ENCODE data around the gene ADRA2B. TPM values are rescaled to one million over a fixed set of nuclear protein-coding genes. Genes with fewer than 3 reads are reported as not detected.

The ADRA2B gene
- total RNA-seq, 2 experiments from 2014 or later: 0.29 to 0.34 TPM

- no peaks in the 10 kb centered on the region for H3K9me3 Mint-ChIP-seq
- H3K27ac Mint-ChIP-seq: no peak overlapping the region
- DNase-seq (no peak), ATAC-seq (no peak)
- H3K4me1 Mint-ChIP-seq (ENCODE audit: low read depth): peaks cover 95% of the 10 kb centered on the region
- POLR2A ChIA-PET: interaction anchor here (0.8 to 22.2 kb wide), 3 partner anchors 10 to 21 kb away, joined by 3 to 690 read pairs (median 36); partner anchors contain the start of genes ASTL and DUSP2
- H3K27me3 Mint-ChIP-seq: no peaks in the 10 kb centered on the region
- intact Hi-C loops (cut with micrococcal nuclease): no loop called here
- no peak for TF ChIP-seq CTCF (IDR thresholded peaks at IDR 0.05)
- no peak overlapping the region for H3K4me3 Mint-ChIP-seq
- H3K36me3 Mint-ChIP-seq (ENCODE audit: low read depth): no peaks in the 10 kb centered on the region
- CTCF ChIA-PET: interaction anchor here (1.7 kb wide), 1 partner anchor 21 kb away, joined by 9 read pairs; no protein-coding TSS in a partner anchor
Measured at GRCh38 chr2:96153291-96153713, 36.9 kb upstream of the ADRA2B start.

GRCh38 chr2:96152304-96153161, 36.2 kb upstream of the ADRA2B start:
- DNase-seq: no peak
- ChIA-PET POLR2A (interaction anchor here (0.8 to 22.2 kb wide), 4 partner anchors 11 to 56 kb away, joined by 3 to 690 read pairs (median 24); partner anchors contain the start of genes ASTL, DUSP2 and STARD7), CTCF (interaction anchor here (0.7 to 3.9 kb wide), 5 partner anchors 8 to 21 kb away, joined by 3 to 24 read pairs (median 3); partner anchors contain the start of gene ASTL)
- H3K36me3 Mint-ChIP-seq (ENCODE audit: low read depth): no peaks in the 10 kb centered on the region
- intact Hi-C loops (cut with micrococcal nuclease): no loop called here
- no peak for ATAC-seq
- H3K4me1 Mint-ChIP-seq (ENCODE audit: low read depth): peaks cover 94% of the 10 kb centered on the region
- TF ChIP-seq CTCF (IDR thresholded peaks at IDR 0.05): no peak
- no peak overlapping the region for H3K4me3 Mint-ChIP-seq
- H3K27me3 Mint-ChIP-seq: no peaks in the 10 kb centered on the region
- no peaks in the 10 kb centered on the region for H3K9me3 Mint-ChIP-seq
- peak overlapping the region; percentile 48 for H3K27ac Mint-ChIP-seq

GRCh38 chr2:96151595-96152303, 35.4 kb upstream of the ADRA2B start:
- TF ChIP-seq CTCF (IDR thresholded peaks at IDR 0.05): no peak
- Mint-ChIP-seq H3K27ac (peak overlapping the region; percentile 48), H3K27me3 (no peaks in the 10 kb centered on the region), H3K9me3 (no peaks in the 10 kb centered on the region), H3K4me3 (no peak overlapping the region), H3K4me1 (ENCODE audit: low read depth) (peaks cover 94% of the 10 kb centered on the region), H3K36me3 (ENCODE audit: low read depth) (no peaks in the 10 kb centered on the region)
- no peak for ATAC-seq
- intact Hi-C loops (cut with micrococcal nuclease): no loop called here
- no peak for DNase-seq
- ChIA-PET CTCF (interaction anchor here (0.7 to 3.9 kb wide), 5 partner anchors 9 to 22 kb away, joined by 3 to 24 read pairs (median 3); partner anchors contain the start of gene ASTL), POLR2A (interaction anchor here (2.7 to 22.2 kb wide), 3 partner anchors 10 to 57 kb away, joined by 11 to 690 read pairs (median 36); partner anchors contain the start of genes ASTL, DUSP2 and STARD7)

GRCh38 chr2:96150791-96151594, 34.6 kb upstream of the ADRA2B start:
- ChIA-PET POLR2A (interaction anchor here (1.0 to 22.2 kb wide), 5 partner anchors 8 to 160 kb away, joined by 3 to 690 read pairs (median 11); partner anchors contain the start of genes ANKRD36C, ASTL, DUSP2 and STARD7), CTCF (interaction anchor here (1.2 to 3.9 kb wide), 6 partner anchors 9 to 23 kb away, joined by 3 to 24 read pairs (median 4); partner anchors contain the start of gene ASTL)
- H3K36me3 Mint-ChIP-seq (ENCODE audit: low read depth): no peaks in the 10 kb centered on the region
- intact Hi-C loops (cut with micrococcal nuclease): no loop called here
- no peak for ATAC-seq
- peaks cover 91% of the 10 kb centered on the region for H3K4me1 Mint-ChIP-seq (ENCODE audit: low read depth)
- H3K4me3 Mint-ChIP-seq: no peak overlapping the region
- no peak for TF ChIP-seq CTCF (IDR thresholded peaks at IDR 0.05)
- H3K9me3 Mint-ChIP-seq: no peaks in the 10 kb centered on the region
- peak overlapping the region; percentile 48 for H3K27ac Mint-ChIP-seq
- H3K27me3 Mint-ChIP-seq: no peaks in the 10 kb centered on the region
- no peak for DNase-seq
